Prostate gland (tissue), 2 donors: Measurements from ENCODE around the gene C1QL1.

Source experiments
- POLR2A ChIP-seq: fragments of 450-650 bp; IDR thresholded peaks from one replicate; pipeline ENCODE4 v1.6.1; 2016; ENCODE audit warnings: antibody characterized with exemption, mild to moderate bottlenecking
- POLR2AphosphoS5 ChIP-seq: sonication (generic); formaldehyde crosslinking; IDR thresholded peaks from one replicate; pipeline ENCODE4 v1.6.1; 2017; ENCODE audit warnings: antibody characterized with exemption
- TF ChIP-seq, protein P1 (sequence below), 4 experiments: fragments of 200-600 bp in 2 of 4; fragments of 450-650 bp in 2 of 4; sonication (generic) in 2 of 4; IDR thresholded peaks; 1 replicate in 3 of 4; 2 replicates in 1 of 4; pipeline ENCODE4 v1.5.1; 2016 to 2019; ENCODE audit warnings: antibody characterized with exemption in 4 of 4, mild to moderate bottlenecking in 2 of 4, moderate library complexity in 2 of 4

DNA sequence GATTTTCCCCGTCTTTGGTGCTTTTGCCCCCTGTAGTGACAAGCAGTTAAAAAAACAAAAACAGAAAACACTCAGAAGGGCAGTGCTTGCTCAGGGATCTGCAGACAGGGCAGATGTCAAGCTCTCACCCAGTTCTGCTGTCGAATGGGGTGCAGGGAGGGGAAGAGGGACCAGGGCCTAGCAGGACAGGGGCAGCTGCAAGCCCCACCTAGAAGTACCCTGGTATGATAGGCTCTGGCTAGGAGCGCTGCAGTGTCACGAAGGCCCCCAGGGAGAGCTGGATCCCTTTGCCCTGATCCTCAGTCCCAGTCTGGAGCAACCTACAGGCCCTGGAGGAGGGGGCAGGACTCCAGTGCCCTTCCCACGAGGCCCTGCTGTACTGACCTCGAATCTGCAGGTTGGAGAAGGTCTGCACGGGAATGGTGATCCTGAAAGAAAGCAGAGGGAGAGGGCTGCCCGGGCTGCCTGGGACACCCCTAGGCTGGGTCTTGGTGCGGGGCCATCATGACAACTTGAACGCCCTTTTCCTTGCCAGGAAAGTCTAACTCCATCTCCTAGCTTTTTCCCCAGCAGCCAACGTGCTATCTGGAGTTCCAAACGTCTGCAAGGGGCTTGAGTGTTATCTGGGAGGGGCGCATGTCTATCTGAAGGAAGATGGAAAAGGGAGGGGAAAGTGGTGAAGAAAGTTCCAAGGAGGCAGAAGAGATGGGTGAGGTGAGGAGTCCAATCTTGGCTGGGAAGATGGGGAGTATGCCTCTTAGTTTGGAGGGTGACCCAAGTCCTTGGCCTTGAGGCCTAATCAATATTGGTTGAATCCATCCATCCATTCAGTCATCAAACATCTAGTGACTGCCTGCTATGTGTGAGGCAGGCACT is 57.6 kb downstream of the C1QL1 start:
- TF ChIP-seq, protein P1, sequence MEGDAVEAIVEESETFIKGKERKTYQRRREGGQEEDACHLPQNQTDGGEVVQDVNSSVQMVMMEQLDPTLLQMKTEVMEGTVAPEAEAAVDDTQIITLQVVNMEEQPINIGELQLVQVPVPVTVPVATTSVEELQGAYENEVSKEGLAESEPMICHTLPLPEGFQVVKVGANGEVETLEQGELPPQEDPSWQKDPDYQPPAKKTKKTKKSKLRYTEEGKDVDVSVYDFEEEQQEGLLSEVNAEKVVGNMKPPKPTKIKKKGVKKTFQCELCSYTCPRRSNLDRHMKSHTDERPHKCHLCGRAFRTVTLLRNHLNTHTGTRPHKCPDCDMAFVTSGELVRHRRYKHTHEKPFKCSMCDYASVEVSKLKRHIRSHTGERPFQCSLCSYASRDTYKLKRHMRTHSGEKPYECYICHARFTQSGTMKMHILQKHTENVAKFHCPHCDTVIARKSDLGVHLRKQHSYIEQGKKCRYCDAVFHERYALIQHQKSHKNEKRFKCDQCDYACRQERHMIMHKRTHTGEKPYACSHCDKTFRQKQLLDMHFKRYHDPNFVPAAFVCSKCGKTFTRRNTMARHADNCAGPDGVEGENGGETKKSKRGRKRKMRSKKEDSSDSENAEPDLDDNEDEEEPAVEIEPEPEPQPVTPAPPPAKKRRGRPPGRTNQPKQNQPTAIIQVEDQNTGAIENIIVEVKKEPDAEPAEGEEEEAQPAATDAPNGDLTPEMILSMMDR (IDR thresholded peaks at IDR 0.05), result no peak
- TF ChIP-seq POLR2A, result no peak
- TF ChIP-seq POLR2AphosphoS5, result no peak
